A549 (cell line): Measurements from ENCODE around the gene LINGO4.

Source experiments
- CTCF ChIP-seq: fragments of >200 bp; sonication (Bioruptor Twin); formaldehyde crosslinking; IDR thresholded peaks from 3 replicates; pipeline ENCODE4 v1.5.1; 2016
- EP300 ChIP-seq, 2 experiments: fragments of >200 bp; sonication (Bioruptor Twin); formaldehyde crosslinking; IDR thresholded peaks; 2 replicates in 1 of 2; 3 replicates in 1 of 2; pipeline ENCODE4 v1.6.1; 2016 to 2017
- HDAC2 ChIP-seq: fragments of 200-600 bp; sonication (generic); IDR thresholded peaks from 2 replicates; pipeline ENCODE4 v1.6.1; 2016
- JUNB ChIP-seq: fragments of >200 bp; sonication (Bioruptor Twin); formaldehyde crosslinking; IDR thresholded peaks from 2 replicates; pipeline ENCODE4 v1.6.1; 2016
- PHF8 ChIP-seq: fragments of 200-600 bp; sonication (generic); IDR thresholded peaks from 2 replicates; pipeline ENCODE4 v1.6.1; 2016; ENCODE audit warnings: low read depth, mild to moderate bottlenecking, antibody characterized with exemption, moderate library complexity, borderline replicate concordance
- POLR2A ChIP-seq: IDR thresholded peaks from 2 replicates; pipeline ENCODE4 v1.6.1; 2012; ENCODE audit warnings: mild to moderate bottlenecking, low read length
- POLR2AphosphoS2 ChIP-seq: conservative IDR thresholded peaks from 2 replicates; pipeline ENCODE4 v1.6.1; 2012; ENCODE audit warnings: low read length, improper control_type of control experiment, inconsistent platforms
- TF ChIP-seq, protein P1 (sequence below): fragments of 450-650 bp; IDR thresholded peaks from 2 replicates; pipeline ENCODE4 v1.6.1; 2014; ENCODE audit warnings: antibody characterized with exemption

DNA sequence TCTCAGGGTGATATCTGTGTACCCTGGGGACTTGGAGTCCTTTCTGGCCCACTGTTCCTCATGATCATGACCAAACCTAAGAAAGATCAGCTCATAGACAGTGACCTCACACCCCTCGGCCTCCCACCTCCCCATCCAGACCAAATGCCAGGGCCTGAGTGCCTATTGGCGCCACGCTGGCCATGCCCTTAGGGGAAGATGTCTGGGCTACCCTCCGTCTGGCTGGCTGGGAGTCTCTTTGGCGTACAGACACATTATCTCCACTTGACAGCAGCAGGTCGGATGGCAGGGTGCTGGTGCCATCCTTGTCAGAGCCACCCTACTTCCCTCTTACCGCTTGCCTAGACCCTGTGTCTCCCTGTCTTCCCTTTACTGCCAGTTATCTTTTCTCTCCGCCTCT lies 18.0 kb upstream of the LINGO4 start:
- TF ChIP-seq HDAC2, result no peak
- TF ChIP-seq PHF8, result no peak
- TF ChIP-seq, protein P1, sequence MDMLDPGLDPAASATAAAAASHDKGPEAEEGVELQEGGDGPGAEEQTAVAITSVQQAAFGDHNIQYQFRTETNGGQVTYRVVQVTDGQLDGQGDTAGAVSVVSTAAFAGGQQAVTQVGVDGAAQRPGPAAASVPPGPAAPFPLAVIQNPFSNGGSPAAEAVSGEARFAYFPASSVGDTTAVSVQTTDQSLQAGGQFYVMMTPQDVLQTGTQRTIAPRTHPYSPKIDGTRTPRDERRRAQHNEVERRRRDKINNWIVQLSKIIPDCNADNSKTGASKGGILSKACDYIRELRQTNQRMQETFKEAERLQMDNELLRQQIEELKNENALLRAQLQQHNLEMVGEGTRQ, result no peak
- TF ChIP-seq CTCF, result no peak
- TF ChIP-seq POLR2A, result no peak
- no peak for TF ChIP-seq JUNB
- TF ChIP-seq POLR2AphosphoS2, result no peak
- TF ChIP-seq EP300 (IDR thresholded peaks at IDR 0.05), result no peak
